Activated CD8-positive, alpha-beta memory T cell treated with anti-CD3 and anti-CD28 coated beads, Interleukin-2, amount 50 U/mL, for 48 hours (primary cell): ENCODE data around the gene GCNA.
"Not testable (repeated sequence)": the region's sequence is repeated elsewhere in the genome, so short reads cannot be mapped to it uniquely, and the experiment has no call there.

Experiments
- DNase-seq: peaks from one replicate; pipeline ENCODE4 v3.0.0-alpha.2; 2020

Gene GCNA

DNA sequence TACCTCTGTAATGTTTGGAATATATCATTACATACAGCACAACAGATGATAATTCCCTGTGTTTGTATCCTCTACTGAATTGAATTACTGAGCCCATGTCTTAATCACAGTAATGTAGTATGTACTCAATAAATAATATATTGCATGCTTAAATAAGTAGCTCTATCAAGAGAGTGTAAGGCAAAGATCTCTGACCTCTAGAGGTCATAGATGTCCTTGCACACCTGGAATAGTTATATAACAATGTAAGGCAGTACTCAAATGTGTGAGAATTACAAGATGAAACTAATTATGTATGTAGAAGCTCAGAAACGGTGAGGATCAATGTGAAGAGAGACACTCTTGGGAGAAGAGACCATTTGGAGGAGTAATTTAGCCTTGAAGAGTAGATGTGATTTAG, 14.3 kb upstream of the GCNA start:
- DNase-seq, result no peak

GRCh38 chrX:71565474-71566041, 12.7 kb upstream of the GCNA start:
- DNase-seq, result no peak

- DNase-seq, result not testable (repeated sequence)
Measured at GRCh38 chrX:71571390-71571789, 6.8 kb upstream of the GCNA start.

- no peak for DNase-seq
Measured at GRCh38 chrX:71573590-71573989, 4.6 kb upstream of the GCNA start.

DNA sequence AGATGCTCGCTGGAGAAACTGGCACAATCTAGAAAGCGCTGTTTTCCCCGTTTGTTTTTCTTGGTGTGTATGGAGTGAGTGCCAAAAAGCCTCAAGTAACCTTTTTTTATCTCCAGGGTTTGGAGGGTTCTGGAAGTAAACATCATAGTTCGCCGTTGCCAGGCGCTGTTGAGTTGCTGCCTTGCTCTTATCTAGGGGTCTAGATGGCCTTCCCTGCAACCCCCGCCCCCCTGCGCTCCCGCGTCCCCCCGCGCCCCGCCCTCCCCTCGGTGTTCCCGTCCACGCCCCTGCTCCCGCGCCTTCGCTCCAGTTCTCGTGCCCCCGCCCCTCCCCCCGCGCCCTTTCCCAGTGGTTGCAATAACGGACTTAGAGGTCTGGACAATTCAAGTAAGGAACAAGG, 555 bp upstream of the GCNA start:
- no peak for DNase-seq

DNA sequence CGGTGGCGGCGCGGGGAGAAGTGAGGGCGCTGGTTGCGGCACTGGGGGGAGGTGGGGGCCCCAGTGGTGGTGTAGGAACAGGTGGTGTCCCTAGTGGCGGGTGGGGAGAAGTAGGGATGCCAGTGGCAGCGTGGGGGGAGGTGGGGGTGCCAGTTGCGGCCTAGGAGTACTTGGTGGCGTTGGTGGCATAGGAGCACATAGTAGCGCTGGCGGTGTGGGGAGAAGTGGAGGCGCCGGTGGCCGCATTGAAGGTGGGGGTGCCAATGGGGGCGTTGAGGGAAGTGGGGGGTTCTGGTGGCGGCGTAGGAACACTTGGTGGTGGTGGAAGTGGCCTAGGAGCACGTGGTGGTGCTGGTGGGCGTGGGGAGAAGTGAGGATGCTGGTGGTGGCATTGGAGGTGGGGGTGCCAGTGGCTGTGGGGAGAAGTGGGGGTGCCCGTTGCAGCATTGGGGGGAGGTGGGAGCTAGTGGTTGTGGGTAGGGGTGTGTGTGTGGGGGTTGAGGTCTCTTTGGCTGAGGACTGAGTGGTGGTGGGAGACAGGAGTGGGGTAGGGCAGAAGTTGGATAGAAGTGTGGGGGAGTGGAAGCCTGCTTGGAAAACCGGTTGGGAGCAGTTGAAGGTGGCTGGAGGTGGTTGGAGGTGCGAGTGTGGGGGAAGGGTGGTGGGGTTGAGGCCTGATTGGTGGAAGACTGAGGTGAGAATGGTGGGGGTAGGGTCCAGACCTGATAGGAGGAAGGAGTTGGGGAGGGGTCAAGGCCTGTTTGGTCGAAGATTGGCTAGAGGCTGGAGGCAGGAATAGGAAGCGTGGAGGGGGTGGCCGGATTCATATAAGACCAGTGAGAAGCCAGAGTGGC, 1.1 kb downstream of the GCNA start:
- no peak for DNase-seq

- no peak for DNase-seq
Measured at GRCh38 chrX:71579990-71580380, 1.7 kb downstream of the GCNA start.

GRCh38 chrX:71581210-71581609, 3.0 kb downstream of the GCNA start:
- DNase-seq, result no peak

DNA sequence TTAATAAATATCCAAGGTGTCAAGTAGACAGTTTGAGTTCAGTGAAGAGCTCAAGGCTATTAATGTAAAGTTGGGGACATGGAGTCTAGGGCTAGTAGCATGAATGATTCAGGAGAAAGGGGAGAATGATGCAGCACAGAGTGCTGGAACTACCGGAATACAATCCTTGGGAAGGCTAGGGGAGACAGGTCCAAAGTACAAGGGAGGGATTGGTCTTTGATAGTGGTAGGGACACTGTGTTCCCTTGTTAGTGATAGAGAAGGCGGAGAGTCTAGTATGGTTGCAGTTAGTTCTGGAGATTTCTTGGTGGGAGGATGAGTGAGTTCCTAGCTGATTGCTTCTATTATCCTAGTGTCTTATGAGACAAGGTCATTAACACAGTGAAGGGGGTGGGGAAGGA, 8.7 kb downstream of the GCNA start:
- DNase-seq, result no peak

DNA sequence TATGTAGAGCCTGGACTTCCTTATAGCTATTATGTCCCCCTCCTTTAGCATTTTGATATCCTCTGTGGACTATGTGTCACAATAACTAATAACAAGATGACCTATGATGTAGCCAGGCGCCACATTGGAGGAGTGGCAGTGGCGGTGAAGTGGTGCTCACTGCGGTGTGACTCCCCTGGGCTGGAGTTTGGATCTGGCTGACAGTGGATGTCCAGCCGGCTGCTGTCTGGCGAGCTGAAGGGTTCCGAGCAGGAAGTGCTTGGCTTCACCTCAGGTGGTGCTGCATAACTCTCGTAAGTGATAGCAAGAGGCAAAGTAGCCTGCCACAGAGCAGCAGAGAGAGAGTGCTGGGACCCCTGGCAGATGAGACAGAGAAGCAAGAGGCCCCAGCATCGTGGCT, 15.0 kb downstream of the GCNA start:
- not testable (repeated sequence) for DNase-seq

DNA sequence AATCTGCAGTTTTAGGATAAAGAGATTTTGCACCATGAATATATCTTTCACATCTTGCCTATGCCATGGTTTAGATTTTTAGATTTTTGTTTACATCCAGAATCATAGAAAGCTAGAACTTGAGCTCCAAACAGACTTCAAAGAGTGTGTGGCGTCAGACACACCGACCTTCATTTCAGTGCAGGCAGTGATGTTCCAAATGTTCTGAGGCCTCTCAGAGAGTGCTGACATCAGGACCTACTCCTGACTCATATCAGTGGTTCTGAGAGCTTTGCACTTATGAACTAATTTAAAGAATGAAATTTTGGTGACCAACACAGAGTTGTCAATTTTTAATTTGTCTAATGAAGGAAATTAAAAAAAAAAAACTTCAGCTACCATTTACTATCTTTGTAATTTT, 21.7 kb downstream of the GCNA start:
- no peak for DNase-seq

DNA sequence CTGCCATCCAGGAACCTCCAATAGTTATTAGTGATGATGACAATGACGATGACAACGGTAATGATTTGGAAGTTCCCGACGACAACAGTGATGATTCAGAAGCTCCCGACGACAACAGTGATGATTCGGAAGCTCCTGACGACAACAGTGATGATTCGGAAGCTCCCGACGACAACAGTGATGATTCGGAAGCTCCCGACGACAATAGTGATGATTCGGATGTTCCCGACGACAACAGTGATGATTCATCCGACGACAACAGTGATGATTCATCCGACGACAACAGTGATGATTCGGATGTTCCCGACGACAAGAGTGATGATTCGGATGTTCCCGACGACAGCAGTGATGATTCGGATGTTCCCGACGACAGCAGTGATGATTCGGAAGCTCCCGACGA, 25.4 kb downstream of the GCNA start:
- DNase-seq, result no peak

- DNase-seq, result no peak
Measured at GRCh38 chrX:71604141-71604540, 25.9 kb downstream of the GCNA start.

GRCh38 chrX:71604796-71605568, 26.7 kb downstream of the GCNA start:
- no peak for DNase-seq

DNA sequence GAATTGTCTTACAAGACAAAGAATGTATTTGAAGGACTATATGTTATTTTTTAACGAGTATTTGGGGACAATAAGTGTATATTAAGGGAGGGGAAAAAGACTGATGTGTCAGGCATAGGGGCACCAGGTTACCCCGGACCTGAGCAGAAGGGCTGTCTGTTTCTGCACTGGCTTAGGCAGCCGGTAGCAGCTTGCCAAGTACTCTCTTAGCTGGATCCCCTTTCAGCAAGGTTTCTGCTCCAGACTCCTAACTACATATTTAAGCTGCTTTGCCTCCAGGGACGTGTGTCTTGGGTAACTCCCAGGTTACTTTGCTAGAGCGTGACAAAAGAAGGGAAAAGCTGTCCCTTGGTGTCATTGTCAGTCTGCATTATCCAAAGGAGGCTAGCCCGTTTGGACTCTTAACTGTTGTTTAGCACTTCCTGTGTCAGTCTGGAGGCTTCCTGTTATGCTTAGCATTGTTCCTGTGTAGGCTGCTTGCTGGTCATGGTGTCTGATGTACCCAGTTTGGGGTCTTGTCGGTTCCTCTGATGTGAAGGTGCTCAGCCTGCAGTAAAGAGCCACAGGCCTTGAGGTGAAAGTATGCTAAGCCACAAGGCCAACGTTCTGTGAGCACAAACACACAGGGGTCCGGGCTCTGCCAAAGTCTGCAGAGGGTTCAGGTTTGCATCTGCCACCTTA, 28.4 kb downstream of the GCNA start:
- no peak for DNase-seq

GRCh38 chrX:71607488-71607887, 29.3 kb downstream of the GCNA start:
- DNase-seq, result no peak

GRCh38 chrX:71609095-71609750, 31.0 kb downstream of the GCNA start:
- DNase-seq, result no peak

- not testable (repeated sequence) for DNase-seq
Measured at GRCh38 chrX:71611736-71612135, 33.5 kb downstream of the GCNA start.

- no peak for DNase-seq
Measured at GRCh38 chrX:71612256-71612655, 34.0 kb downstream of the GCNA start.

GRCh38 chrX:71615056-71615455, 36.8 kb downstream of the GCNA start:
- no peak for DNase-seq

- peak; percentile 65 for DNase-seq
Measured at GRCh38 chrX:71615954-71616353, 37.7 kb downstream of the GCNA start.

GRCh38 chrX:71616672-71617529, 38.7 kb downstream of the GCNA start:
- peak; percentile 63 for DNase-seq
